HCT116 (cell line): ENCODE data around the gene FARSA.

Experiments
- POLR2A ChIP-seq: IDR thresholded peaks from 2 replicates; pipeline ENCODE4 v1.7.0; 2011; ENCODE audit warnings: borderline replicate concordance; ENCODE audit not compliant: insufficient read depth, insufficient read length; ENCODE audit errors: extremely low read depth
- TF ChIP-seq, protein P1 (sequence below), 3 experiments: fragments of 200-600 bp in 1 of 3; sonication (generic) in 1 of 3; IDR thresholded peaks in 2 of 3; conservative IDR thresholded peaks in 1 of 3; 2 replicates each; pipeline ENCODE4 v1.5.1; 2012 to 2017; ENCODE audit warnings: low read depth in 2 of 3, low read length in 2 of 3, antibody characterized with exemption in 1 of 3, borderline replicate concordance in 1 of 3, control low read depth in 1 of 3, mild to moderate bottlenecking in 1 of 3, mixed read lengths in 1 of 3, mixed run types in 1 of 3, moderate library complexity in 1 of 3; ENCODE audit not compliant: insufficient read depth in 1 of 3

DNA sequence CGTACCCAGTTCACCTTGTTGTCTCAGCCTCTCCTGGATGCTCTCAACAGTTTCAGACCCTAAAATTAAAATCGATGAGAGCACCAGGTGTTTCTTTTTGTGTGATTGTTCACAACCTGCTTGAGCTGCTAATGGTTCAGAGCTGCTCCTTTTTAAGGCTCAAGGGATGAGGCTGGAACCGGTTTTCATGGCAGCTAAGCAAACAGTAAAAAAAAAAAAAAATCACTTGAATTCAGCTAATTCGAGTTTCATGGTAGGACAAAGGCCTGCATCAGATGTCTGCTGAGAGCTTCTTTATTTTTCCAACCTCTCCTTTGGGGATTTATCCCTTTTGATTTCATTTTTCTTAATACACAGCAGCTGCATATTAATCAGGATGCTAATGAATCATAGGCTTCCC, 20.9 kb downstream of the FARSA start:
- TF ChIP-seq, protein P1, sequence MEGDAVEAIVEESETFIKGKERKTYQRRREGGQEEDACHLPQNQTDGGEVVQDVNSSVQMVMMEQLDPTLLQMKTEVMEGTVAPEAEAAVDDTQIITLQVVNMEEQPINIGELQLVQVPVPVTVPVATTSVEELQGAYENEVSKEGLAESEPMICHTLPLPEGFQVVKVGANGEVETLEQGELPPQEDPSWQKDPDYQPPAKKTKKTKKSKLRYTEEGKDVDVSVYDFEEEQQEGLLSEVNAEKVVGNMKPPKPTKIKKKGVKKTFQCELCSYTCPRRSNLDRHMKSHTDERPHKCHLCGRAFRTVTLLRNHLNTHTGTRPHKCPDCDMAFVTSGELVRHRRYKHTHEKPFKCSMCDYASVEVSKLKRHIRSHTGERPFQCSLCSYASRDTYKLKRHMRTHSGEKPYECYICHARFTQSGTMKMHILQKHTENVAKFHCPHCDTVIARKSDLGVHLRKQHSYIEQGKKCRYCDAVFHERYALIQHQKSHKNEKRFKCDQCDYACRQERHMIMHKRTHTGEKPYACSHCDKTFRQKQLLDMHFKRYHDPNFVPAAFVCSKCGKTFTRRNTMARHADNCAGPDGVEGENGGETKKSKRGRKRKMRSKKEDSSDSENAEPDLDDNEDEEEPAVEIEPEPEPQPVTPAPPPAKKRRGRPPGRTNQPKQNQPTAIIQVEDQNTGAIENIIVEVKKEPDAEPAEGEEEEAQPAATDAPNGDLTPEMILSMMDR (IDR thresholded peaks at IDR 0.05 in 2 of 3, conservative IDR thresholded peaks at IDR 0.05 in 1 of 3; ENCODE audit: borderline replicate concordance in 1 of 3, insufficient read depth in 1 of 3, low read depth in 2 of 3, low read length in 2 of 3), result no peak
- no peak for TF ChIP-seq POLR2A
